GM12892 (cell line): ENCODE measurements around the gene CCNE1.

ENCODE experiments used
- POLR2A ChIP-seq: IDR thresholded peaks from 2 replicates; pipeline ENCODE4 v1.6.1; 2011; ENCODE audit warnings: low read depth, low read length, control low read depth
- POLR2AphosphoS5 ChIP-seq: IDR thresholded peaks from 2 replicates; pipeline ENCODE4 v1.6.1; 2011; ENCODE audit warnings: low read depth, low read length, control low read depth
- TAF1 ChIP-seq: IDR thresholded peaks from 2 replicates; pipeline ENCODE4 v1.6.1; 2011; ENCODE audit warnings: low read depth, mild to moderate bottlenecking, control low read depth, low read length, borderline replicate concordance

DNA sequence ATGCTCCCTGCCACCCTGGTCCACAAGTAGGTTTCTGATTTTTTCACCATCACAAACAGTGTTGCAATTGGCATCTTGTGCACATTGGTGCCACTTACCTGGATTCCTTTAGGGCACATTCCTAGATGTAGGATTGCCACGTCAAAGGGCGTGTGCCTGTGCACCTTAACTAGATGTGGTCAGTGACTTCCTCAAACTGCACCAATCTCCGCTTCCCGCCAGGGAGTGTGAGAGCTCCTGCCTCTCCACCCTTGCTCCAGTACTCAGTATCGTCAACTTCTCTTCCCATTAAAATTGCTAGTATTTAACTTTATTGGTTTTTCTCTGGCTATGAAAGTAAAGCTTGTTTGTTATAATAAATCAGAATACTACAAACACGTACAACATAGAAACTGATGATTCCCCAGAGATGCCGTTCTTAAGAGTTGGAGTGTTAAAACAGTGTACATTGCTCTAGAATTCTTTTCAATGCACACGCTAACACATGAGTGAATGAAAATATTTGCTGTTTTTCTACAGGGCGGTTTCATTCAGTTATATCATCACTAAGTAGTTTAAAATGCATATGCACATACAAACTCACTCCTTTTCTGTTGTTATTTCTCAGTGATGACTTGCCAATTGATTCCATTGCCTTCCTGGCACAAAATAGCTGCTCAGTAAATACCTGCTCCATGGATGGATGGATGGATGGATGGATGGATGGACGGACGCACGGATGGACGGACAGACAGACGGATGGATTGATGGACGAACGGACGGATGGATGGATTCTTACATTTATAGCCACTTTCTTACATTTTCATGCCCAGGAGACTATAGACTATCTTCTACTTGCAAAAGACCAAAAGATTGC lies 23.4 kb downstream of the CCNE1 start:
- no peak for TF ChIP-seq TAF1
- TF ChIP-seq POLR2AphosphoS5, result no peak
- TF ChIP-seq POLR2A, result no peak
